ENCODE results near the gene ADAM33. TPM values are rescaled to one million over a fixed set of nuclear protein-coding genes. Genes with fewer than 3 reads are reported as not detected.

Gene ADAM33
- total RNA-seq, 1 experiment from 2014 or later, result 0.11 TPM

DNA sequence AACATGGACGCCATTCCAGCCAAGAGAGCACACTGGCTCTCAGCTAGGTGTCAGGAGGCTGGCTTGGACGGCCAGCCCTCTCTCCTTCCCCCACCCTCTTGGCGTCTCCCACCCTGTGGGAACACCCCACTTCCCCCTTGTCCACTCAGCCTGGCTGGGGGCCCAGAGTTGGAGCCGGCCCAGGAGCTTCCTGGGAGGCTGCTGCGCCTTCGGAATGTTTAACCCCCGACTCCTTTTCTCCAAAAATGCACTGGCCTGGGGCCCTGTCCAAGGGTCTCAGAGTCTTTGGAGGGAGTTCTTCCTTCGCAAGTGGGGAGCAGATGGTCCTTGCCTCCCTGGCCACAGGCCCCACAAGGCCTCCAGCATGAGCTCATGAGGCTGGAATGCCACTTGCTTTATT lies 4.1 kb downstream of the ADAM33 start:
- H4K20me1 ChIP-seq (ENCODE audit: low read length), result no peaks in the 10 kb centered on the region
- peaks cover 47% of the 10 kb centered on the region for H3K27me3 ChIP-seq (ENCODE audit: low read length)
- no peak for ATAC-seq
- intact Hi-C loops (cut with micrococcal nuclease), result loop anchor here (5.0 kb wide), 1 partner anchor 90 kb away; the partner anchor contains the start of gene ADISSP
- no peak for DNase-seq
- H3K4me3 ChIP-seq (ENCODE audit: low read length), result no peak overlapping the region
- BruUV-seq (replicated peaks), result no TSS peak
- peaks cover 3% of the 10 kb centered on the region; the same call in 1 of the 2 replicates for H3K4me1 ChIP-seq (ENCODE audit: insufficient read depth, low read length)
- H3K9me3 ChIP-seq (ENCODE audit: low read length), result no peaks in the 10 kb centered on the region
- H3K36me3 ChIP-seq (ENCODE audit: low read depth, low read length), result no peaks in the 10 kb centered on the region
- H3F3A ChIP-seq (ENCODE audit: low read length, unreplicated experiment), result no peaks in the 10 kb centered on the region
- no peaks in the 10 kb centered on the region for H3K79me2 ChIP-seq (ENCODE audit: low read length)
- H3K9ac ChIP-seq (ENCODE audit: low read length), result no peak overlapping the region
- POLR2A ChIA-PET (ENCODE audit: unreplicated experiment), result no interaction called here
- H3K4me2 ChIP-seq (ENCODE audit: low read length), result no peak overlapping the region
- TF ChIP-seq EZH2phosphoT487 (IDR thresholded peaks at IDR 0.05; ENCODE audit: borderline replicate concordance, low read length), result no peak
- no peak for TF ChIP-seq EZH2 (IDR thresholded peaks at IDR 0.05; ENCODE audit: low read length, unreplicated experiment)
- TF ChIP-seq, protein P1, sequence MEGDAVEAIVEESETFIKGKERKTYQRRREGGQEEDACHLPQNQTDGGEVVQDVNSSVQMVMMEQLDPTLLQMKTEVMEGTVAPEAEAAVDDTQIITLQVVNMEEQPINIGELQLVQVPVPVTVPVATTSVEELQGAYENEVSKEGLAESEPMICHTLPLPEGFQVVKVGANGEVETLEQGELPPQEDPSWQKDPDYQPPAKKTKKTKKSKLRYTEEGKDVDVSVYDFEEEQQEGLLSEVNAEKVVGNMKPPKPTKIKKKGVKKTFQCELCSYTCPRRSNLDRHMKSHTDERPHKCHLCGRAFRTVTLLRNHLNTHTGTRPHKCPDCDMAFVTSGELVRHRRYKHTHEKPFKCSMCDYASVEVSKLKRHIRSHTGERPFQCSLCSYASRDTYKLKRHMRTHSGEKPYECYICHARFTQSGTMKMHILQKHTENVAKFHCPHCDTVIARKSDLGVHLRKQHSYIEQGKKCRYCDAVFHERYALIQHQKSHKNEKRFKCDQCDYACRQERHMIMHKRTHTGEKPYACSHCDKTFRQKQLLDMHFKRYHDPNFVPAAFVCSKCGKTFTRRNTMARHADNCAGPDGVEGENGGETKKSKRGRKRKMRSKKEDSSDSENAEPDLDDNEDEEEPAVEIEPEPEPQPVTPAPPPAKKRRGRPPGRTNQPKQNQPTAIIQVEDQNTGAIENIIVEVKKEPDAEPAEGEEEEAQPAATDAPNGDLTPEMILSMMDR (conservative IDR thresholded peaks at IDR 0.05; ENCODE audit: low read depth, low read length), result no peak
- no peaks in the 10 kb centered on the region for H3K9me2 ChIP-seq (replicated peaks; ENCODE audit: low read length)
- H3K27ac ChIP-seq (ENCODE audit: low read length), result no peak overlapping the region
- no peak overlapping the region for H2AFZ ChIP-seq (ENCODE audit: low read length)
- CTCF ChIA-PET, result interaction anchor here (0.6 to 2.4 kb wide), 4 partner anchors 33 to 103 kb away, joined by 5 to 22 read pairs (median 8); partner anchors contain the start of genes ADISSP and SPEF1

DNA sequence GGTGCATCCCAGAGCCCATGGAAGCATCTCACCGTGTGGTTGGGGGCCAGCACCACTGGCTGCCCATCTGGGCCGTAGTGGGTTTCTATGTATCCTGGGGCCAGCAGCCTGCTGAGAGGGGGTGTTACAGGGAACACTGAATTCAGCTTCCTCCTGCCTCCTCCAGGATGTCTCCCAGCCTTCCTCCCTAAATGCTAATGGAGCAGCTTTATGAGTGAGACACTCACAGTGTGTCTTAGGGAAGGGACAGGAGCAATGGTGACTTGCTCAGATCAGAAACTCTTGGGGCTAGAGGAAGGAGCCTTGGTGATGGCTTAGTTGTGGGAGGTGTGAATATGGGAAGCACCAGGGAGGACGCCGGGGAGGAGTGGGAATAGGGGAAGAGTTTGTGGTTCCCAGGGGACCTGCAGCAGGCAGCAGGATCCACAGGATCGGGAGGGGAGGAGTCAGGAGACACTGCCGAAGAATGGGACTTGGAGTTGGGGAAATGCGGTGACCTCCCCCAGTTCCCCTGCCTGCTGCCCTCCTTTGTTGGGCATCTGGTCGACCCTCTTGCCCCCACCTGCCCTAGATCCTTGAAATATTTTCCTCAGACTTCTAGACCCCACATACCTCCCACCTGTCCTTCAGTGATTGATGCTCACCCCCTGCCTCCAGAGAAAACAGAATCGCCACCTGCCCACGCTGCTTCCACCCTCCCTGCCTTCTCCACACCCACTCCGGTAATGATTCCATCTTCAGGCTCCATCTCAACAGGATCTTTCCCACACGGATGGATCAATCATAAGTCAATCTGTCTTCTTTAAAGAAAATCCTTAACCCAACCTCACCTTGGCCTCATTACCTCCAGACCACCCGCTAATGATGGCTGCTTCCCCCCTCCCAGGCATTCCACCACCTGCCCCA lies 6.6 kb downstream of the ADAM33 start:
- H3K4me2 ChIP-seq (ENCODE audit: low read length), result no peak overlapping the region
- H3K4me3 ChIP-seq (ENCODE audit: low read length), result no peak overlapping the region
- intact Hi-C loops (cut with micrococcal nuclease), result loop anchor here (5.0 kb wide), 1 partner anchor 92 kb away; the partner anchor contains the start of gene ADISSP
- no peak overlapping the region for H3K27ac ChIP-seq (ENCODE audit: low read length)
- POLR2A ChIA-PET (ENCODE audit: unreplicated experiment), result no interaction called here
- no peaks in the 10 kb centered on the region for H3K79me2 ChIP-seq (ENCODE audit: low read length)
- ATAC-seq (no peak), DNase-seq (no peak)
- no peaks in the 10 kb centered on the region for H3F3A ChIP-seq (ENCODE audit: low read length, unreplicated experiment)
- H3K9ac ChIP-seq (ENCODE audit: low read length), result no peak overlapping the region
- H2AFZ ChIP-seq (ENCODE audit: low read length), result no peak overlapping the region
- no peaks in the 10 kb centered on the region; the same call in 1 of the 2 replicates for H3K4me1 ChIP-seq (ENCODE audit: insufficient read depth, low read length)
- H3K9me2 ChIP-seq (replicated peaks; ENCODE audit: low read length), result no peaks in the 10 kb centered on the region
- H4K20me1 ChIP-seq (ENCODE audit: low read length), result no peaks in the 10 kb centered on the region
- no peaks in the 10 kb centered on the region for H3K9me3 ChIP-seq (ENCODE audit: low read length)
- no peaks in the 10 kb centered on the region for H3K36me3 ChIP-seq (ENCODE audit: low read depth, low read length)
- CTCF ChIA-PET, result interaction anchor here (1.1 to 2.4 kb wide), 3 partner anchors 36 to 106 kb away, joined by 3 to 11 read pairs (median 5); partner anchors contain the start of gene SPEF1
- BruUV-seq (replicated peaks), result no TSS peak
- H3K27me3 ChIP-seq (ENCODE audit: low read length), result peaks cover 48% of the 10 kb centered on the region
- TF ChIP-seq EZH2phosphoT487 (IDR thresholded peaks at IDR 0.05; ENCODE audit: borderline replicate concordance, low read length), result no peak
- TF ChIP-seq EZH2 (IDR thresholded peaks at IDR 0.05; ENCODE audit: low read length, unreplicated experiment), result no peak
- TF ChIP-seq, protein P1 (conservative IDR thresholded peaks at IDR 0.05; ENCODE audit: low read depth, low read length), result no peak

Data from PC-3 (cell line).